Measurements from ENCODE around the gene TIMM22.
"Not testable (repeated sequence)": the region's sequence is repeated elsewhere in the genome, so short reads cannot be mapped to it uniquely, and the experiment has no call there.

TIMM22 gene

DNA sequence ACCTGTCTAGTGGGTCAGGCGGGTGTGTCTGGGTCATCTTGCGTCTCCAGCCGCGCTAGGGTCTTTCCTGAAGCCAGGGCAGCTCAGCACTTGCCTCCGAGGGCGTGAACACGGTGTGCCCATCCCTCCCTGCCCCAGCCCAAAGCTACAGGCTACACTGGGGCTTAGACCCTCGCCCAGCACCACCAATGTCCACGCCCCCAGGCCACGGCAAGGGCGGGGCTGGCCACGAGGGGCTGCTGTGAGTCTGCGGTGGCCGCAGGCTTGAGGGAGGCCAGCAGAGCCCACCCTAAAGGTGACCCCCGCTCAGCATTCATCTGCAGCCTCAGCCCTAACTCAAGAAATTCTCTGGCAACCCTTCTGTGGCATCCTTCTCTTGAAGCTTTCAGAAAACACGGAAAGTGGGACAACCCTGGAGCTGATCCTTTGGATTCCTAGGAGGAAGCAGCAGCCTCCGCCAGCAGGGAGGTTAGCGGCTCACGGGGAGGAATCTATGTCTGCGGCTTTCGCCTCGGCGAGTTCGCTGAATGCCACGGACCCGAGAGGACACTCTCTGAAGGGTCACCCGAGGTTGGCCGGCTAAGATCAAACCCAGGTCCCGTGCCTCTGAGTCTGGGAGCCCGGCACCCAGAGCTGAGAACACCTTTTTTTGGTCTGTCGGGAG, 41.7 kb downstream of the TIMM22 start:
- no peak for FAIRE-seq
- DNase-seq (ENCODE audit: low spot score): no peak

GRCh38 chr17:1039123-1039507, 42.2 kb downstream of the TIMM22 start:
- no peak for FAIRE-seq

DNA sequence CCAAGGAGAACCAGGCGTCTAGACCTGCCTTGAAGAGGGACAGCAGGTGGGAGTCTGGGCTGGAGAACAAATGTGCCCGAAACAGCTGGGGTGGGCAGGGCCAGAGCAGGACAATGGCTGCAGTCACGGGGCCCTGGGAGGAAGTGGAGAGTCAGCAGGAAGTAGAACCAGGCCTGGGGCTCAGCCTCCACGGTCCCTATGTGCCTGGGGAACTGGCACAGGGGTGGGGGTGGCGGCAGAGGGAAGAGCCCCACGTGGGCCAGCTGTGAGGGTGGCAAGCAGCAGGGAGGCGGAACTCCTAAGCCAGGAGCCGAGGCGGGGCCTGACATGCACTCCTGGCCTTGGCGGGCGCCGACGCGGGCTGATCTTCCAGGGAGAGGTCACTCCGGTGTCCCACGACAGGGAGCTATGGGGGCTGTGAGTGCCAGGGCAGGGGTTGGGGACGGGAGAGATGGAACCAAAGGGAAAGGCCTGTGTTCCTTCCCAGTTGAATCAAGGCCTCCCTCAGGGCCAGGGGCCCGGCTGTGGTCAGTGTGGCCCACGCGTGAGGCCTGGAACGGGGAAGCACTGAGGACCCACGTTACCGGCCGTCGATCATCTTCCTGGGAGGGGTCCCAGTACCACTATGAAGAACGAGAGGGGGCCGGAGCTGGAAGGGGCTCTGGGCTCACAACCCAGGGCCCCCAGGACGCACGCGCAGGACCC, 42.7 kb downstream of the TIMM22 start:
- FAIRE-seq (no peak), DNase-seq (ENCODE audit: low spot score) (no peak)

More at GRCh38 chr17:1039123-1039507, 42.2 kb downstream of the TIMM22 start:
- DNase-seq (ENCODE audit: low spot score): no peak

DNA sequence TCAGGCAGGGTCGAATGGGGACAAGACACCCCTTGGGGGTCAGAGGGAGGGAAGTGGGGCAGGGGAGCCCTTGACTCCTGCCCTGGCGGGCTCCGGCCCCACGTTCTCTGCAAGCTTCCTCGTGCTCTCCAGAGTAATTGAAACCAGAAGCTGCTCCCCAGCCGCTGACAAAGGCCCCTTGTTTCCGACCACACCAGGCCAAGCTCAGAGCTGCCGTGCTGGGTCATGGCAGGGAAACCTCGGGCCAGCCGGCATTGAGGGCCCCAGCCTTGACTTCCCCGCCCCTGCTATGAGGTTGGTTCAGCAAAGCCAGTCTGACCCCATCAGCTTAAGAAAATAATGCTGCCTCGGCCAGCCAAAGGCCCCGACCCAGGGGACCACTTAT, 43.3 kb downstream of the TIMM22 start:
- FAIRE-seq (no peak), DNase-seq (ENCODE audit: low spot score) (no peak)

GRCh38 chr17:1041746-1042145, 44.8 kb downstream of the TIMM22 start:
- DNase-seq (ENCODE audit: low spot score) (no peak), FAIRE-seq (no peak)

- DNase-seq (ENCODE audit: low spot score): no peak
- no peak for FAIRE-seq
Observed at GRCh38 chr17:1042486-1042885, 45.6 kb downstream of the TIMM22 start.

DNA sequence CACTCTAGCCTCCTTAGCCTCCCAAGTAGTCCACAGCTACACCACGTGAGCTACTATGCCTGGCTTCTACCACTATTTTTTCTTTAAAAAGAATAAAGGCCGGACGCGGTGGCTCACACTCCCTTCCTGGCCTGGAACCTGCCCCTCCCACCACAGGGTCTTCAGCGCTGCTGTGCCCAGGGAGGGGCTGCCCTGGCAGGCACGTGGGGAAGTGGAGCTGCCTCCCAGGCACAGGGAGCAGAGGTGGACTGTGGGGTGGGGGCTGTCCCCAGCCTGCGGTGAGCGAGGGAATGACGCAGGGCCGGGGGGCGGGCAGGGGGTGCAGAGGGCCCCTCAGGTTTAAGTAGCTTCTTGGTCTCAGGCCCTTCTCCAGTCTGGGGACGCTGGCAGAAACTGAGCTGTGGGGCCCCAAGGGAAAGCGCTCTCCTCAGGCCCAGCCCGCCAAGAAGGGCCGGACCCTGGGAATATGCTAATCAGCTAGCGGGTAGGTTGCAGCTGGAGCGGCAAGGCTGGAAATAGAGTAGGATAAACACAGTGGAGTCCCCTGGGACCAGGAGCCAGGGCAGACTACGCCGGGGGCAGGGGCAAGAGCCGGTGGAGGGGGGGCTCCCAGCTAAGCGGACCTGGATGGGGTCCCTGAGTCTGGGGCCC, 46.8 kb downstream of the TIMM22 start:
- no peak for FAIRE-seq
- no peak for DNase-seq (ENCODE audit: low spot score)

DNA sequence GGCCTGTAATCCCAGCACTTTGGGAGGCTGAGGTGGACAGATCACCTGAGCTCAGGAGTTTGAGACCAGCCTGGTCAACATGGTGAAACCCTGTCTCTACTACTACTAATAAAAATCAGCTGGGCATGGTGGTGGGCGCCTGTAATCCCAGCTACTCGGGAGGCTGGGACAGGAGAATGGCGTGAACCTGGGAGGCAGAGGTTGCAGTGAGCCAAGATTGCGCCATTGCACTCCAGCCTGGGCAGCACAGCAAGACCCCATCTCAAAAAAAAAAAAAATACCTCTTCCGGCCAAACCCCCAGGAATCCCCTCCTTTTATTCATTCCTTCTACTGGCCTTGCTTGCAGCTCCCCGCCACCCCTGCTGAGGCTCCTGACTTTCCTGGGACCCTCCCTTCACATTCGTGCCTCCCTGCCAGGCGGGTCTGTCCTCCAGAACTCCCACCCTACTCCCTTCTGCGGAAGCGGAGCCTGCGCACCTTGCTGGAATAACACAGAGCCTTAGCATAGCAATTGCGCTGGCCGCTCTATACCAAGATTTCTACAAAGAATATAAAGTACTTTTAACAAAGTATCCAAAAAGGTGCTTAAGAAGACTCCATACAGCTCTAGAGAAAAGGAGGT, 47.6 kb downstream of the TIMM22 start:
- DNase-seq (ENCODE audit: low spot score); FAIRE-seq: not testable (repeated sequence)

- FAIRE-seq: no peak
Observed at GRCh38 chr17:1045456-1045855, 48.5 kb downstream of the TIMM22 start.

GRCh38 chr17:1047177-1047878, 50.4 kb downstream of the TIMM22 start:
- no peak for FAIRE-seq

More at GRCh38 chr17:1045456-1045855, 48.5 kb downstream of the TIMM22 start:
- DNase-seq (ENCODE audit: low spot score): no peak

DNA sequence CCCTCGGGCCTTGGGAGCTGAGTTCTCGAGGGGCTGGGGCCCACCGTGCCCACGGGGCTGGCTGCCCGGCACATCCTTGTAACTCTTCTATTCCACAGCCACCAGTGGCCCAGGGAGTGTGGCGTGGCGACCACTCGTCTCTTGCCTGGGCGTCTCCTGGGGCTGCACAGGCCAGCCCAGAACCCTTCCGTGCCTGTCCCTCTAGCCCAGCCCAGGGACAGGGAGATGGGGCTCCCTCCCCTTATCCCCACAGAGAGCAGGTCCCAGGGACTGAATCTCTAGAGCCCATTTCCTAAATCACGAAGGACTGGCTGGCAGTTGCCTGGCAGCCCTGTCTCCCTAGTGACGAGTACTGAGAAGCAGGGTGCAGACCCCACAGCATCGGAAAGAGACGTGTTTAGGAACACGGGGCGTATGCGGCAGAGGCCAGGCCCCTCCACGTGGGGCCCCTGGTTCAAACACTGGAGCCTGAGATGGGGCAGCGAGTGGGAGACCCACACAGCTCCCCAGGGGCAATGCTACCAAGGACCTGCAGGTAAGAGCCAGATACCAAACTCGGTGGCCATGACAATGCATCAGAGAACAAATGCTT, 51.0 kb downstream of the TIMM22 start:
- no peak for DNase-seq (ENCODE audit: low spot score)
- no peak for FAIRE-seq

More at GRCh38 chr17:1047177-1047878, 50.4 kb downstream of the TIMM22 start:
- DNase-seq (ENCODE audit: low spot score): no peak

GRCh38 chr17:1048516-1049115, 51.7 kb downstream of the TIMM22 start:
- FAIRE-seq: not testable (repeated sequence)

DNA sequence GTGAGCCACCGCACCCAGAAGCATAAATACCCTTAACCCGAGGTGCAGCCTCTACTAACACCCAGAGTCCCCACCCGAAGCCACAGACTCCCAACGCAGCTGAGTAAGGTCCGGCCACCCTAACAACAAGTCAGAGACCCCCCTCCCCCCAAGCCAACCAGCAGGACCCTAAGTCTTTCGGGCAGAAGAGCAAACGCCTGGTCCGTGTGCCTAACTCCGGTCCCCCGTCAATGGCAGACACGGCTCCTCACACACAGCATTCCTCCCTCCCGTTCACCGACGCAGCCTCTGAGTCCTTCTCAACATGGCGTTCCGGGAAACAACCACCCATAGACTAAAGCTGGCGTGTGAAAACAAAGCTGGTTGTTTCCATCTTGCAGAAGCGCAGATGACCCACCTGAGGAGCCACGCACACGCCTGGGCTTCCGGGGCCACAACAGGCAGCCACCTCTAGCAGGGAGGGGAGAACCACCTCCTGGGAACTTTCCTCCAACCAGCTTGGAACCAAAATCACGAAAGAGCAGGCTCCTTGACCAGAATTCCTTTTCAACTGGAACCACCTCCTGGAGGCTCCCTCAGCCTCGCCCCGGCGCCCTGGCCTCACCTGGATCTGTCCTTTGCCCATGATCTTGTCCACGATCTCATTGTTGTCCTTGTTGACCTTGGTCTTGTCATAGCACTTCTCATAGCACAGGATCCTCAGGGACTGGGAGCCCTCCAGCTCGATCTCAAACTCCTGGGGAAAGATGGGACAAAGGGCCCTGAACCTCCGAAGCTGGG, 52.7 kb downstream of the TIMM22 start:
- DNase-seq (ENCODE audit: low spot score) (no peak), FAIRE-seq (no peak)

More at GRCh38 chr17:1048516-1049115, 51.7 kb downstream of the TIMM22 start:
- DNase-seq (ENCODE audit: low spot score): not testable (repeated sequence)

GRCh38 chr17:1050246-1050995, 53.5 kb downstream of the TIMM22 start:
- FAIRE-seq (no peak), DNase-seq (ENCODE audit: low spot score) (no peak)

DNA sequence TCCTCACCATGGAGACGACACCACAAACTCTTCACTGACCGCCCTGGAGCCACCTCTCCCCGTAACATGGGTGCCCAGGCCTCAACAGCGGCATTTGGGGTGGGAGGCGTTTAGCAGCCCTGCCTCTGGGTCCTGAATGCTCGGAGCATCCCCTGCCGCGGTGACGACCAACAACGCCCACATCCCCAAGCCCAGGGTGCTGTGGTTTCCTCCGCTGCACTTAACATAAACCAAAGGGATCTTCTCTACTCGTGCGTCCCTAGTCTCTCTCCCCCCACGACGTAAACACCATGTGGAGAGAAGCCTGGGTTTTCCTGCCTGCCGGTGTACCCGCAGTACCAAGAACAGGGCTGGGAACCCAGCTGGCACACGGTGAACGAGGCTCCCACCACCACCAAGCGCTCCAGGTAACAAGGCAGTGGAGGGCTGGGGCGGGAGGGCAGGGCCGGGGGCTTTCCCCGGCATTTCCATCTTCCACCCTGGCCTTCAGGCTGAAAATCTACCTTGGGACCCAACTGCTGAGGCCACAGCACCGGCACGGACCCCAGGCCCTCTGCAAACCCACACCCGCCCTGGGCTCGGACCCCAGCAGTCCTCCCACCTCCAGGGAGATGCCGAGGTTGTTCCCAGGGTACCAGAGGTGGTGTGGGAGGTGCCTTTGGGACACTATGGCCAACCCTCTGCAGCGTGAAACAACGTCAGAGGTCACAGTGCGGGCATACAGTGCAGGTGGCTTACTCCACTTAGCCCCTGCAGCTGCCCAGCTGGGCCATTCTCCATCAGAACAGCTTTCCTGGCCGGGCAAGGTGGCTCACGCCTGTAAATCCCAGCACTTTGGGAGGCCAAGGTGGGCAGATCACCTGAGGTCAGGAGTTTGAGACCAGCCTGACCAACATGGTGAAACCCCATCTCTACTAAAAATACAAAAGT, 54.3 kb downstream of the TIMM22 start:
- DNase-seq (ENCODE audit: low spot score): no peak
- no peak for FAIRE-seq
